Keratinocyte (primary cell): ENCODE data around the gene BABAM2.

Experiments
- CTCF ChIP-seq, 3 experiments: IDR thresholded peaks in 1 of 3; conservative IDR thresholded peaks in 1 of 3; optimal IDR thresholded peaks in 1 of 3; 2 replicates in 2 of 3; 3 replicates in 1 of 3; pipeline versions ENCODE3 to v1.5.1; 2011; ENCODE audit warnings: low read length in 3 of 3, mild to moderate bottlenecking in 3 of 3, moderate library complexity in 2 of 3, control low read depth in 1 of 3, inconsistent platforms in 1 of 3; ENCODE audit not compliant: insufficient read depth in 2 of 3; ENCODE audit errors: extremely low read depth in 1 of 3
- EZH2 ChIP-seq: IDR thresholded peaks from one replicate; pipeline ENCODE4 v1.6.1; 2012; ENCODE audit warnings: inconsistent platforms, mild to moderate bottlenecking, low read length, moderate library complexity

- TF ChIP-seq CTCF (optimal IDR thresholded peaks at IDR 0.05 in 1 of 3, IDR thresholded peaks at IDR 0.05 in 1 of 3, conservative IDR thresholded peaks at IDR 0.05 in 1 of 3; ENCODE audit: extremely low read depth in 1 of 3, insufficient read depth in 2 of 3, low read length in 3 of 3): no peak
- no peak for TF ChIP-seq EZH2
These were observed 273.2 kb downstream of the BABAM2 start for GRCh38 chr2:28163627-28164279.
